Esophagus squamous epithelium (tissue), 4 donors: ENCODE measurements around the gene SOD1. TPM values are rescaled to one million over a fixed set of nuclear protein-coding genes. Genes with fewer than 3 reads are reported as not detected.

ENCODE experiments used
- small RNA-seq, 4 donors: library from RNA; depleted of rRNA; stranded (forward); fragments of <200 nt; gene quantifications; one replicate each; pipeline ENCODE3, GENCODE V24; 2016
- total RNA-seq, 4 donors: library from RNA; depleted of rRNA; stranded (reverse); fragments of >200 nt; gene quantifications; one replicate each; pipeline ENCODE4 v1.1.0, GENCODE V29; 2016

SOD1 gene
- total RNA-seq, 4 donors from 2014 or later = 160 to 328 (median 221) TPM

Small RNA genes lying within 50 kb of the gene (small RNA-seq; reads per million reads assigned to genes)
- 0 to 0.15 (median 0) reads per million in 4 donors for gene RF01241

Other genes with a start within 250 kb of the SOD1 start
- 10 to 100 TPM in 3 of 4 donors, 1 to 10 TPM in 1; 8.3 to 18.1 (median 15.0) TPM for gene SCAF4, start 72.4 kb downstream of the SOD1 start, total RNA-seq
- gene HUNK, start 213.3 kb downstream of the SOD1 start, total RNA-seq = 1 to 10 TPM in 1 of 4 donors, under 1 TPM in 3; under 0.01 to 2.8 (median 0.42) TPM